ENCODE results near the gene GRHL3.

DNA sequence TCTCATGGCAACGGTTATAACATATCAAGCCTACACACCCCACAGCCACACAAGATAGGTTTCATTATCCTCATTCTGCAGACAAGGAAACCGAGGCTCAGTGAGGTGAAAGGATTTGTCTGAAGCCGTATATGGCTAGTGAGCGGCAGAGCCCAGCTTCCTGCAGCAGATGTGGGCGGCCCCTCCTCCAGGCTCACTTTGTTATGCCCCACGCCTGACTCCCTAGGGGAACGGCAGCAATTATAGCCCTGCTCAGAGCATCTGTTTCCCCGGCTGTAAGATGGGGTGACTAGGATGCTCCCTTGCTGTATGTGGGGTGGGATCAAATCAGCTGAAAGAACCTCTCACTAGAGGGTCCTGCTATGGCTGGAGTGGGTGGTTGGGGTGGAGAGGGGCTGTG is 22.1 kb downstream of the GRHL3 start:
- TF ChIP-seq, protein P1, sequence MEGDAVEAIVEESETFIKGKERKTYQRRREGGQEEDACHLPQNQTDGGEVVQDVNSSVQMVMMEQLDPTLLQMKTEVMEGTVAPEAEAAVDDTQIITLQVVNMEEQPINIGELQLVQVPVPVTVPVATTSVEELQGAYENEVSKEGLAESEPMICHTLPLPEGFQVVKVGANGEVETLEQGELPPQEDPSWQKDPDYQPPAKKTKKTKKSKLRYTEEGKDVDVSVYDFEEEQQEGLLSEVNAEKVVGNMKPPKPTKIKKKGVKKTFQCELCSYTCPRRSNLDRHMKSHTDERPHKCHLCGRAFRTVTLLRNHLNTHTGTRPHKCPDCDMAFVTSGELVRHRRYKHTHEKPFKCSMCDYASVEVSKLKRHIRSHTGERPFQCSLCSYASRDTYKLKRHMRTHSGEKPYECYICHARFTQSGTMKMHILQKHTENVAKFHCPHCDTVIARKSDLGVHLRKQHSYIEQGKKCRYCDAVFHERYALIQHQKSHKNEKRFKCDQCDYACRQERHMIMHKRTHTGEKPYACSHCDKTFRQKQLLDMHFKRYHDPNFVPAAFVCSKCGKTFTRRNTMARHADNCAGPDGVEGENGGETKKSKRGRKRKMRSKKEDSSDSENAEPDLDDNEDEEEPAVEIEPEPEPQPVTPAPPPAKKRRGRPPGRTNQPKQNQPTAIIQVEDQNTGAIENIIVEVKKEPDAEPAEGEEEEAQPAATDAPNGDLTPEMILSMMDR (IDR thresholded peaks at IDR 0.05; ENCODE audit: extremely low read depth in 1 of 2, insufficient read depth in 1 of 2, low read depth in 1 of 2, low read length in 2 of 2), result no peak
- TF ChIP-seq POLR2AphosphoS5 (IDR thresholded peaks at IDR 0.05; ENCODE audit: insufficient read depth, low read depth, low read length) (no peak), EZH2 (IDR thresholded peaks at IDR 0.05; ENCODE audit: borderline replicate concordance, low read depth, low read length, severe bottlenecking) (no peak), MYC (IDR thresholded peaks at IDR 0.05; ENCODE audit: low read depth, low read length) (no peak), POLR2A (IDR thresholded peaks at IDR 0.05; ENCODE audit: low read depth, low read length) (no peak)
